ENCODE results near the gene EMX1. TPM values are rescaled to one million over a fixed set of nuclear protein-coding genes. Genes with fewer than 3 reads are reported as not detected.
A peak's percentile ranks its signal among the peaks of the same experiment; 100 is the strongest.

Gene EMX1
- total RNA-seq, 1 donor from 2014 or later: 2.6 TPM

- Histone ChIP-seq H3K27me3 (ENCODE audit: control insufficient read depth, insufficient read depth, low read length) (peaks cover 71% of the 10 kb centered on the region), H3K4me3 (ENCODE audit: low read depth, low read length) (no peak overlapping the region), H3K36me3 (ENCODE audit: control insufficient read depth, insufficient read depth, low read length) (no peaks in the 10 kb centered on the region)
- no peak for DNase-seq (ENCODE audit: low read depth)
- no peak for TF ChIP-seq CTCF (IDR thresholded peaks at IDR 0.05; ENCODE audit: insufficient read depth, low read length, poor library complexity, severe bottlenecking)
Observed at GRCh38 chr2:72915320-72915906, 1.9 kb upstream of the EMX1 start.

GRCh38 chr2:72915907-72916742 is 1.2 kb upstream of the EMX1 start:
- TF ChIP-seq CTCF (IDR thresholded peaks at IDR 0.05; ENCODE audit: insufficient read depth, low read length, poor library complexity, severe bottlenecking): no peak
- peak overlapping the region; percentile 24 for H3K4me3 ChIP-seq (ENCODE audit: low read depth, low read length)
- no peak for DNase-seq (ENCODE audit: low read depth)
- H3K27me3 ChIP-seq (ENCODE audit: control insufficient read depth, insufficient read depth, low read length): peaks cover 78% of the 10 kb centered on the region
- no peaks in the 10 kb centered on the region for H3K36me3 ChIP-seq (ENCODE audit: control insufficient read depth, insufficient read depth, low read length)

GRCh38 chr2:72916743-72917137 is 579 bp upstream of the EMX1 start:
- peaks cover 84% of the 10 kb centered on the region for H3K27me3 ChIP-seq (ENCODE audit: control insufficient read depth, insufficient read depth, low read length)
- no peak for TF ChIP-seq CTCF (IDR thresholded peaks at IDR 0.05; ENCODE audit: insufficient read depth, low read length, poor library complexity, severe bottlenecking)
- no peaks in the 10 kb centered on the region for H3K36me3 ChIP-seq (ENCODE audit: control insufficient read depth, insufficient read depth, low read length)
- H3K4me3 ChIP-seq (ENCODE audit: low read depth, low read length): peak overlapping the region; percentile 24
- DNase-seq (ENCODE audit: low read depth): no peak

- Histone ChIP-seq H3K36me3 (ENCODE audit: control insufficient read depth, insufficient read depth, low read length) (no peaks in the 10 kb centered on the region), H3K4me3 (ENCODE audit: low read depth, low read length) (peak overlapping the region; percentile 19), H3K27me3 (ENCODE audit: control insufficient read depth, insufficient read depth, low read length) (peaks cover 97% of the 10 kb centered on the region)
- TF ChIP-seq CTCF (IDR thresholded peaks at IDR 0.05; ENCODE audit: insufficient read depth, low read length, poor library complexity, severe bottlenecking): no peak
- no peak for DNase-seq (ENCODE audit: low read depth)
Observed at GRCh38 chr2:72917877-72918553, 696 bp downstream of the EMX1 start.

GRCh38 chr2:72919414-72920317 is 2.3 kb downstream of the EMX1 start:
- Histone ChIP-seq H3K4me3 (ENCODE audit: low read depth, low read length) (no peak overlapping the region), H3K36me3 (ENCODE audit: control insufficient read depth, insufficient read depth, low read length) (no peaks in the 10 kb centered on the region), H3K27me3 (ENCODE audit: control insufficient read depth, insufficient read depth, low read length) (peaks cover 97% of the 10 kb centered on the region)
- DNase-seq (ENCODE audit: low read depth): no peak
- no peak for TF ChIP-seq CTCF (IDR thresholded peaks at IDR 0.05; ENCODE audit: insufficient read depth, low read length, poor library complexity, severe bottlenecking)
